ENCODE data around the gene ANKRD33B. TPM values are rescaled to one million over a fixed set of nuclear protein-coding genes. Genes with fewer than 3 reads are reported as not detected.

Gene ANKRD33B
- total RNA-seq, 3 donors from 2014 or later, result 3.3 to 5.3 (median 3.8) TPM

GRCh38 chr5:10631316-10631996, 67.6 kb downstream of the ANKRD33B start:
- no peak overlapping the region for H3K27ac ChIP-seq
- intact Hi-C loops (cut with DNase I; ENCODE audit: low total_unique reads), result no loop called here
- H3K9me3 ChIP-seq, result no peaks in the 10 kb centered on the region
- H3K4me3 ChIP-seq, result no peak overlapping the region
- H3K36me3 ChIP-seq, result no peaks in the 10 kb centered on the region
- DNase-seq (ENCODE audit: low spot score in 2 of 2), result no peak
- H3K4me1 ChIP-seq, result no peaks in the 10 kb centered on the region
- no peak for TF ChIP-seq POLR2A (IDR thresholded peaks at IDR 0.05)
- TF ChIP-seq, protein P1, sequence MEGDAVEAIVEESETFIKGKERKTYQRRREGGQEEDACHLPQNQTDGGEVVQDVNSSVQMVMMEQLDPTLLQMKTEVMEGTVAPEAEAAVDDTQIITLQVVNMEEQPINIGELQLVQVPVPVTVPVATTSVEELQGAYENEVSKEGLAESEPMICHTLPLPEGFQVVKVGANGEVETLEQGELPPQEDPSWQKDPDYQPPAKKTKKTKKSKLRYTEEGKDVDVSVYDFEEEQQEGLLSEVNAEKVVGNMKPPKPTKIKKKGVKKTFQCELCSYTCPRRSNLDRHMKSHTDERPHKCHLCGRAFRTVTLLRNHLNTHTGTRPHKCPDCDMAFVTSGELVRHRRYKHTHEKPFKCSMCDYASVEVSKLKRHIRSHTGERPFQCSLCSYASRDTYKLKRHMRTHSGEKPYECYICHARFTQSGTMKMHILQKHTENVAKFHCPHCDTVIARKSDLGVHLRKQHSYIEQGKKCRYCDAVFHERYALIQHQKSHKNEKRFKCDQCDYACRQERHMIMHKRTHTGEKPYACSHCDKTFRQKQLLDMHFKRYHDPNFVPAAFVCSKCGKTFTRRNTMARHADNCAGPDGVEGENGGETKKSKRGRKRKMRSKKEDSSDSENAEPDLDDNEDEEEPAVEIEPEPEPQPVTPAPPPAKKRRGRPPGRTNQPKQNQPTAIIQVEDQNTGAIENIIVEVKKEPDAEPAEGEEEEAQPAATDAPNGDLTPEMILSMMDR (IDR thresholded peaks at IDR 0.05), result no peak
- TF ChIP-seq POLR2AphosphoS5 (IDR thresholded peaks at IDR 0.05), result no peak
- H3K27me3 ChIP-seq, result no peaks in the 10 kb centered on the region

GRCh38 chr5:10632110-10632761, 68.4 kb downstream of the ANKRD33B start:
- no peak overlapping the region for H3K27ac ChIP-seq
- H3K4me1 ChIP-seq, result no peaks in the 10 kb centered on the region
- DNase-seq (ENCODE audit: low spot score in 2 of 2), result no peak
- H3K4me3 ChIP-seq, result no peak overlapping the region
- H3K36me3 ChIP-seq, result no peaks in the 10 kb centered on the region
- no peaks in the 10 kb centered on the region for H3K9me3 ChIP-seq
- intact Hi-C loops (cut with DNase I; ENCODE audit: low total_unique reads), result no loop called here
- H3K27me3 ChIP-seq, result no peaks in the 10 kb centered on the region
- TF ChIP-seq POLR2A (IDR thresholded peaks at IDR 0.05) (no peak), POLR2AphosphoS5 (IDR thresholded peaks at IDR 0.05) (no peak)
- TF ChIP-seq, protein P1 (IDR thresholded peaks at IDR 0.05), result no peak

DNA sequence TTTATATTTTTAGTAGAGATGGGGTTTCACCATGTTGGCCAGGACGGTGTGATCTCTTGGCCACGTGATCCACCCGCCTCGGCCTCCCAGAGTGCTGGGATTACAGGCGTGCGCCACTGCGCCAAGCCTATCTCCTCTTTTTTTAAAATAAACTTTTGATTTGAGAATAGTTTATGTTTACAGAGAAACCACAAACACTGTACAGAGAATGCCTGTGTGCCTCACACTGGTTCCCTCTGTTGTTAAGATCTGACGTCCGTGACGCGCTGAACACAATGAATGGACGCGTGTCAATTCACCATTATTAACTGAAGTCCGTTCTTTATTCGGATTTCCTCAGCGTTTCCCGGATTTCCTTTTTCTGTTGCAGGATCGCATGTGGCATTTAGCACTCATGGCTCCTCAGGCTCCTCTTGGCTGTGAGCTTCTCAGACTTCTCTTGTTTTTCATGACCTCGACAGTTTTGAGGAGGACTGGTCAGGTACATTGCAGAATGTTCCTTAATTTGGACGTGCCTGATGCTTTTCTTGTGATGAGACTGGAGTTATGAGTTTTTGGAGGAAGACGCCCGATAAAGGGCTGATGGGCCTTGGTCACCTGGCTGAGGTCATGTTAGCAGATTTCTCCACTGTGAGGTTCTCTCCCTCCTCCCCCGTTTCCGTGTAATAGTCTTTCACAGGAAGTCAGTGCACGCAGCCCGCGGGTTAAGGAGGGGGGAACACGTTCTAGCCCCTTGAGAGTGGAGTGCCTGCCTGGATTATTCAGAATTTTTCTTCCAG, 69.6 kb downstream of the ANKRD33B start:
- Histone ChIP-seq H3K9me3 (no peaks in the 10 kb centered on the region), H3K4me1 (no peaks in the 10 kb centered on the region), H3K27me3 (no peaks in the 10 kb centered on the region), H3K4me3 (no peak overlapping the region), H3K36me3 (no peaks in the 10 kb centered on the region), H3K27ac (no peak overlapping the region)
- intact Hi-C loops (cut with DNase I; ENCODE audit: low total_unique reads), result no loop called here
- no peak for DNase-seq (ENCODE audit: low spot score in 2 of 2)
- TF ChIP-seq, protein P1 (IDR thresholded peaks at IDR 0.05), result no peak
- no peak for TF ChIP-seq POLR2AphosphoS5 (IDR thresholded peaks at IDR 0.05)
- TF ChIP-seq POLR2A (IDR thresholded peaks at IDR 0.05), result no peak

DNA sequence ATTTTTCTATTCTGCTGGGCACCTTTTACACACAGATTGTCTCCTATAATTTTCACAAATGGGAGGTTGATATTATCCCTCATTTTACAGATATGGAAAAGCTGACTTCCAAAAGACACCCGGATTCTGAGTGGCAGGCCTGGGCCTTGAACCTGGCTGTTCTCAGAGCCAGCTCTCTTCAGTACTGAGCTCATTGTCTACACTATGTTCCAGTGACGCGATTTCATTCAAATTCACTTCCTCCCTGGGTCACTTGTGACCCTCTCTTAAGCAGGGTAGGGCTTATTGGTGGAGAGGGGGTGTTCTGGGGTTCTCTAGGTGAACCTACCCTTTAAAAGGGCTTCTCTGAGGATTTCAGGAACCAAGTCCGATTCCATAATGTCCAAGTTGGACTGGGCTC, 70.2 kb downstream of the ANKRD33B start:
- Histone ChIP-seq H3K27me3 (no peaks in the 10 kb centered on the region), H3K9me3 (no peaks in the 10 kb centered on the region), H3K4me3 (no peak overlapping the region), H3K36me3 (no peaks in the 10 kb centered on the region), H3K4me1 (no peaks in the 10 kb centered on the region), H3K27ac (no peak overlapping the region)
- no peak for DNase-seq (ENCODE audit: low spot score in 2 of 2)
- TF ChIP-seq, protein P1 (IDR thresholded peaks at IDR 0.05), result no peak
- TF ChIP-seq POLR2AphosphoS5 (IDR thresholded peaks at IDR 0.05) (no peak), POLR2A (IDR thresholded peaks at IDR 0.05) (no peak)
- intact Hi-C loops (cut with DNase I; ENCODE audit: low total_unique reads), result no loop called here

DNA sequence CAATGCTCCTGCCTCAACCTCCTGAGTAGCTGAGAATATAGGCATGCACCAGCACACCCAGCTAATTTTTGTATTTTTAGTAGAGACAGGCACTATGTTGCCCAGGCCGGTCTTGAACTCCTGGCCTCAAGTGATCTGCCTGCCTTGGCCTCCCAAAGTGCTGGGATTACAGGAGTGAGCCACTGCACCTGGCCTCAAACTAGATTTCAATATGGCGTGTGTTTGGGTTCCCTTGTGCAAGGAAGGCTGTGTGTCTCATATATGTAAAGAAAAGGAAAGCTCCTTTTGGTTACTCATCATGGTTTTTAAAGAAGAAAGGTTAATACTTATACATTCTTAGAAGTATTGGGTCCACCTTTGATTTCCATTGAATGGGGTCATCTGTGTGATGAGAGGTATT, 70.7 kb downstream of the ANKRD33B start:
- no peak for DNase-seq (ENCODE audit: low spot score in 2 of 2)
- H3K4me1 ChIP-seq, result no peaks in the 10 kb centered on the region
- H3K4me3 ChIP-seq, result no peak overlapping the region
- no peaks in the 10 kb centered on the region for H3K36me3 ChIP-seq
- H3K27ac ChIP-seq, result no peak overlapping the region
- TF ChIP-seq POLR2A (IDR thresholded peaks at IDR 0.05) (no peak), POLR2AphosphoS5 (IDR thresholded peaks at IDR 0.05) (no peak)
- TF ChIP-seq, protein P1 (IDR thresholded peaks at IDR 0.05), result no peak
- intact Hi-C loops (cut with DNase I; ENCODE audit: low total_unique reads), result no loop called here
- H3K9me3 ChIP-seq, result no peaks in the 10 kb centered on the region
- H3K27me3 ChIP-seq, result no peaks in the 10 kb centered on the region

Data from breast epithelium (tissue), 4 donors.